Endothelial cell of umbilical vein (primary cell): ENCODE data around the gene PLEKHG3. TPM values are rescaled to one million over a fixed set of nuclear protein-coding genes. Genes with fewer than 3 reads are reported as not detected.

Source experiments
- BruUV-seq: library from RNA; stranded (reverse); fragments of 400-500 nt; replicated peaks from 2 replicates; lab custom pipeline; 2021; lab: Mats Ljungman, UMichigan
- CTCF ChIA-PET: fragments of 300-600, 350-600 bp; sonication (Branson Sonifier 250); formaldehyde crosslinking; loops from one replicate; lab custom pipeline; 2021; ENCODE audit warnings: antibody characterized with exemption, inconsistent platforms; lab: Charles Lee
- POLR2A ChIA-PET: fragments of 300-600, 350-600 bp; sonication (Branson Sonifier 250); formaldehyde crosslinking; loops from one replicate; lab custom pipeline; 2021; ENCODE audit warnings: antibody characterized with exemption, inconsistent platforms; lab: Charles Lee
- DNase-seq: peaks from one replicate; pipeline ENCODE4 v3.0.0-alpha.2; 2011; ENCODE audit warnings: low read depth, low spot score
- FAIRE-seq: peaks from 2 replicates; lab custom pipeline; 2011; peaks lifted over from hg19 to GRCh38; lab: Jason Lieb, UNC
- H2AFZ ChIP-seq: 2 replicates; pipeline ENCODE4 v1.6.0; 2012; ENCODE audit warnings: low read depth, low read length, control low read depth, inconsistent platforms
- H3K27ac ChIP-seq: 2 replicates; pipeline ENCODE4 v1.5.1; 2011; ENCODE audit warnings: low read depth, mild to moderate bottlenecking, control low read depth, low read length, moderate library complexity; ENCODE audit not compliant: insufficient read depth
- H3K27me3 ChIP-seq, 2 experiments: 2 replicates each; pipeline versions ENCODE4 v1.6.0 to v1.6.1; 2011; ENCODE audit warnings: low read length in 2 of 2, mixed read lengths in 1 of 2; ENCODE audit not compliant: control insufficient read depth in 2 of 2, insufficient read depth in 2 of 2
- H3K36me3 ChIP-seq, 2 experiments: 2 replicates in 1 of 2; 3 replicates in 1 of 2; pipeline ENCODE4 v1.5.1; 2011; ENCODE audit warnings: low read length in 2 of 2, mild to moderate bottlenecking in 1 of 2, moderate library complexity in 1 of 2; ENCODE audit not compliant: control insufficient read depth in 2 of 2, insufficient read depth in 2 of 2; ENCODE audit errors: extremely low read depth in 1 of 2
- H3K4me1 ChIP-seq: 3 replicates; pipeline ENCODE4 v1.5.1; 2011; ENCODE audit warnings: mild to moderate bottlenecking, low read length; ENCODE audit not compliant: control insufficient read depth, insufficient read depth; ENCODE audit errors: extremely low read depth
- H3K4me2 ChIP-seq: 2 replicates; pipeline ENCODE4 v1.6.1; 2011; ENCODE audit warnings: low read length, control low read depth, mixed read lengths; ENCODE audit not compliant: insufficient read depth
- H3K4me3 ChIP-seq, 3 experiments: fragments of 200-600 bp in 1 of 3; sonication (generic), shearing (Covaris generic) in 1 of 3; replicated peaks in 1 of 3; 2 replicates each; pipeline ENCODE4 v1.5.1; 2011 to 2016; ENCODE audit warnings: control low read depth in 3 of 3, low read length in 3 of 3, mild to moderate bottlenecking in 2 of 3, inconsistent platforms in 1 of 3, low read depth in 1 of 3, moderate library complexity in 1 of 3; ENCODE audit not compliant: insufficient read depth in 1 of 3
- H3K79me2 ChIP-seq: 2 replicates; pipeline ENCODE4 v1.6.0; 2012; ENCODE audit warnings: low read length, inconsistent platforms; ENCODE audit not compliant: control insufficient read depth, insufficient read depth
- H3K9ac ChIP-seq: replicated peaks from 2 replicates; pipeline ENCODE3; 2011; ENCODE audit warnings: low read length, control low read depth; ENCODE audit not compliant: insufficient read depth; ENCODE audit errors: extremely low read depth
- H3K9me1 ChIP-seq: replicated peaks from 3 replicates; pipeline ENCODE4 v1.6.0; 2011; ENCODE audit warnings: mild to moderate bottlenecking, low read length; ENCODE audit not compliant: control insufficient read depth, insufficient read depth; ENCODE audit errors: extremely low read depth
- H3K9me3 ChIP-seq: replicated peaks from 2 replicates; pipeline ENCODE4 v1.5.1; 2012; ENCODE audit warnings: low read length, inconsistent platforms; ENCODE audit not compliant: control insufficient read depth, insufficient read depth
- H4K20me1 ChIP-seq: replicated peaks from 2 replicates; pipeline ENCODE3; 2011; ENCODE audit warnings: mild to moderate bottlenecking, low read length; ENCODE audit not compliant: control insufficient read depth, insufficient read depth; ENCODE audit errors: extremely low read depth
- CTCF ChIP-seq, 2 donors: IDR thresholded peaks; 1 replicate in 1 of 2; 2 replicates in 1 of 2; pipeline ENCODE4 v1.5.1; 2011; ENCODE audit warnings: low read length in 2 of 2, mild to moderate bottlenecking in 2 of 2, moderate library complexity in 2 of 2, control low read depth in 1 of 2, inconsistent platforms in 1 of 2, low read depth in 1 of 2; ENCODE audit not compliant: insufficient read depth in 1 of 2; ENCODE audit errors: extremely low read depth in 1 of 2
- EZH2 ChIP-seq: IDR thresholded peaks from 2 replicates; pipeline ENCODE4 v1.6.1; 2012; ENCODE audit warnings: borderline replicate concordance, low read depth, mild to moderate bottlenecking, moderate library complexity, low read length, inconsistent platforms; ENCODE audit not compliant: severe bottlenecking
- FOS ChIP-seq: IDR thresholded peaks from 2 replicates; pipeline ENCODE4 v1.6.1; 2011; ENCODE audit warnings: mild to moderate bottlenecking, low read length, moderate library complexity, borderline replicate concordance; ENCODE audit not compliant: insufficient read depth
- GATA2 ChIP-seq: IDR thresholded peaks from 2 replicates; pipeline ENCODE4 v1.7.0; 2011; ENCODE audit warnings: low read depth, mild to moderate bottlenecking, moderate library complexity, mixed read lengths, low read length; ENCODE audit not compliant: insufficient read length, insufficient read depth
- JUN ChIP-seq: IDR thresholded peaks from 2 replicates; pipeline ENCODE4 v1.6.1; 2011; ENCODE audit warnings: borderline replicate concordance, low read depth; ENCODE audit not compliant: insufficient read length, insufficient read depth
- MYC ChIP-seq: IDR thresholded peaks from one replicate; pipeline ENCODE4 v1.6.1; 2011; ENCODE audit warnings: mild to moderate bottlenecking, low read depth, low read length
- POLR2A ChIP-seq: IDR thresholded peaks from 2 replicates; pipeline ENCODE4 v1.6.1; 2012; ENCODE audit warnings: low read depth, mild to moderate bottlenecking, control low read depth, low read length
- POLR2AphosphoS5 ChIP-seq: IDR thresholded peaks from 2 replicates; pipeline ENCODE4 v1.6.1; 2012; ENCODE audit warnings: low read depth, mild to moderate bottlenecking, control low read depth, low read length, moderate library complexity; ENCODE audit not compliant: insufficient read depth
- dilution Hi-C: fragments of 300-500 bp; cut with MboI; formaldehyde crosslinking; loops from one replicate; pipeline ENCODE4 v1.15.0; 2019; ENCODE audit warnings: low sequenced_read_pairs; ENCODE audit not compliant: extremely low pct_ligation_motif_present
- intact Hi-C: fragments of 100-400 bp; cut with micrococcal nuclease; formaldehyde crosslinking; loops from one replicate; pipeline ENCODE4 v1.10.0; 2022
- polyA plus RNA-seq, 4 experiments: library from polyadenylated mRNA; depleted of rRNA in 3 of 4; stranded (reverse) in 3 of 4; unstranded in 1 of 4; fragments of >200 nt; gene quantifications; 2 replicates each; pipeline versions ENCODE4 v1.2.1 to v1.2.3, GENCODE V29; 2011 to 2012; ENCODE audit warnings: missing spikeins in 1 of 4
- total RNA-seq: library from RNA; stranded (reverse); gene quantifications from 2 replicates; pipeline ENCODE4 v1.2.3, GENCODE V29; 2021
- TF ChIP-seq, protein P1 (sequence below): IDR thresholded peaks from 2 replicates; pipeline ENCODE4 v1.6.1; 2011; ENCODE audit not compliant: insufficient read depth, insufficient read length

Gene PLEKHG3
- total and polyA plus RNA-seq, 2 donors (not counting 3 experiments of a cell fraction or from before 2014, with no cell fraction given), result 6.6 to 8.0 TPM

- H3K9me3 ChIP-seq, result no peaks in the 10 kb centered on the region
- no TSS peak for BruUV-seq
- no peak for FAIRE-seq
Measured at GRCh38 chr14:64752909-64753308, 48.7 kb downstream of the PLEKHG3 start.

More at GRCh38 chr14:64752909-64753308, 48.7 kb downstream of the PLEKHG3 start:
- POLR2A ChIA-PET, result no interaction called here
- no peak overlapping the region for H3K4me3 ChIP-seq
- TF ChIP-seq GATA2 (no peak), CTCF (IDR thresholded peaks at IDR 0.05; ENCODE audit: extremely low read depth in 1 of 2, insufficient read depth in 1 of 2, low read depth in 1 of 2, low read length in 2 of 2) (no peak), POLR2A (no peak), POLR2AphosphoS5 (no peak), FOS (no peak), JUN (no peak), EZH2 (no peak), MYC (no peak)
- TF ChIP-seq, protein P1, sequence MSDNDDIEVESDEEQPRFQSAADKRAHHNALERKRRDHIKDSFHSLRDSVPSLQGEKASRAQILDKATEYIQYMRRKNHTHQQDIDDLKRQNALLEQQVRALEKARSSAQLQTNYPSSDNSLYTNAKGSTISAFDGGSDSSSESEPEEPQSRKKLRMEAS, result no peak
- H3K27ac ChIP-seq, result no peak overlapping the region
- no peak overlapping the region for H2AFZ ChIP-seq
- H4K20me1 ChIP-seq, result no peaks in the 10 kb centered on the region
- dilution Hi-C loops, result no loop called here
- H3K79me2 ChIP-seq, result no peaks in the 10 kb centered on the region
- no peaks in the 10 kb centered on the region for H3K36me3 ChIP-seq
- intact Hi-C loops, result no loop called here
- H3K4me1 ChIP-seq, result no peaks in the 10 kb centered on the region
- no peak overlapping the region for H3K9ac ChIP-seq
- peaks cover 0 to 2% of the 10 kb centered on the region in 2 experiments for H3K27me3 ChIP-seq
- H3K9me1 ChIP-seq, result no peaks in the 10 kb centered on the region
- DNase-seq, result no peak
- no peak overlapping the region for H3K4me2 ChIP-seq
- CTCF ChIA-PET, result interaction anchor here (1.1 kb wide), 1 partner anchor 74 kb away, joined by 3 read pairs; no protein-coding TSS in a partner anchor
